ENCODE results near the gene KLRC2.

DNA sequence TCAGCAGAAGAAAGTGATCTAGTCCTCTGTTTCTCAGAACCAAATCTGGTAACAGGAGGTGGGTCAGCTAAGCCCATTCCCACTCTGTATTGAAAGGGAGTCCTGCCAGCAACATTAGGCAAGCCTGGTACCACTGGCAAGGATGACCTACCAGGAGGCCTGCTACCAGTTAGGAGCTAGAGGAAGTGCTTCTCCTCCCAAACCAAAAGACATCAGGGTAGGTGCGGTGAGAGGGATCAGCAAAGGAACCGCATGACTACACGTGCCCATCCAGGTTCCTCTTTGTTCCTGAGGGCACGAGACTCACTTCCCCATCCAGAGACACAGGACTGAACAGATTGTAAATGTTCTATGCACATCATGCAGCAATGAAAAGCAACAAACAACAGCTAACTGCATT, 29.1 kb downstream of the KLRC2 start:
- TF ChIP-seq EZH2phosphoT487 (IDR thresholded peaks at IDR 0.05; ENCODE audit: low read depth, severe bottlenecking, unreplicated experiment), result no peak
- TF ChIP-seq EZH2 (IDR thresholded peaks at IDR 0.05; ENCODE audit: borderline replicate concordance), result no peak
- no peak for TF ChIP-seq CTCF (IDR thresholded peaks at IDR 0.05; ENCODE audit: poor library complexity)

Measured in hepatocyte (in vitro differentiated cells).